Measurements from ENCODE around the gene LYZL4.

The LYZL4 gene

DNA sequence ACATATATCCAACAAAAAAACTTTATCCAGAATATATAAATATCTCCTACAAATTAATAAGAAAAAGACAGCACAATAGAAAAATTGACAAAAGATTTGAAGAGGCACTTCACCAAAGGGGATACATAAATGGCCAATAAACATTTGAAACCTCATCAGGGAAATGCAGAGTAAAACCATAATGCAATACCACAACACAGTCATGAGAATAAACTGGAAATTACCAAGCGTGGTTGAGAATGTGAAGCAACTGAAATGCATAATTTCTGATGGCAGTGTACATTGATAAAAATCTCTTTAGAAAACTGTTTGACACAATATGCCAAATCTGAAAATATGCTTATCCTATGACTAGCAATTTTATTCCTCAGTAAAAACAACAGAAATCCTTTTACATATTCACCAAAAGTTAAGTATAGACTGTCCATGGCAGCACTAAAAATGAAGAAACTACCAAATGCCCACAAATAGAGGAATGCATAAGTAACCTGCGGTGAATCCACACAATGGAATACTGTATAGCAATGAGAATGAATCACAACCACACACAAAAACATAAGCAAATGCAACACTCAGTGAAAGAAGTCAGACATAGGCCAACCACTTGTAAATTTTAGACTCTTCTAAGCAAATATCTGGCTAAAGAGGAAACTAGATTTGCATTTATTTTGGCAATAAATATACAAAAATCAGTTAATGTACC lies 7.9 kb downstream of the LYZL4 start:
- in situ Hi-C loops (cut with HindIII; ENCODE audit: low sequenced_read_pairs), result no loop called here
- TF ChIP-seq, protein P1, sequence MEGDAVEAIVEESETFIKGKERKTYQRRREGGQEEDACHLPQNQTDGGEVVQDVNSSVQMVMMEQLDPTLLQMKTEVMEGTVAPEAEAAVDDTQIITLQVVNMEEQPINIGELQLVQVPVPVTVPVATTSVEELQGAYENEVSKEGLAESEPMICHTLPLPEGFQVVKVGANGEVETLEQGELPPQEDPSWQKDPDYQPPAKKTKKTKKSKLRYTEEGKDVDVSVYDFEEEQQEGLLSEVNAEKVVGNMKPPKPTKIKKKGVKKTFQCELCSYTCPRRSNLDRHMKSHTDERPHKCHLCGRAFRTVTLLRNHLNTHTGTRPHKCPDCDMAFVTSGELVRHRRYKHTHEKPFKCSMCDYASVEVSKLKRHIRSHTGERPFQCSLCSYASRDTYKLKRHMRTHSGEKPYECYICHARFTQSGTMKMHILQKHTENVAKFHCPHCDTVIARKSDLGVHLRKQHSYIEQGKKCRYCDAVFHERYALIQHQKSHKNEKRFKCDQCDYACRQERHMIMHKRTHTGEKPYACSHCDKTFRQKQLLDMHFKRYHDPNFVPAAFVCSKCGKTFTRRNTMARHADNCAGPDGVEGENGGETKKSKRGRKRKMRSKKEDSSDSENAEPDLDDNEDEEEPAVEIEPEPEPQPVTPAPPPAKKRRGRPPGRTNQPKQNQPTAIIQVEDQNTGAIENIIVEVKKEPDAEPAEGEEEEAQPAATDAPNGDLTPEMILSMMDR (IDR thresholded peaks at IDR 0.05; ENCODE audit: low read depth, low read length), result no peak
- no peak overlapping the region for H3K4me3 ChIP-seq (ENCODE audit: low read depth, low read length)
- DNase-seq (ENCODE audit: low read depth, low spot score), result peak; percentile 1

DNA sequence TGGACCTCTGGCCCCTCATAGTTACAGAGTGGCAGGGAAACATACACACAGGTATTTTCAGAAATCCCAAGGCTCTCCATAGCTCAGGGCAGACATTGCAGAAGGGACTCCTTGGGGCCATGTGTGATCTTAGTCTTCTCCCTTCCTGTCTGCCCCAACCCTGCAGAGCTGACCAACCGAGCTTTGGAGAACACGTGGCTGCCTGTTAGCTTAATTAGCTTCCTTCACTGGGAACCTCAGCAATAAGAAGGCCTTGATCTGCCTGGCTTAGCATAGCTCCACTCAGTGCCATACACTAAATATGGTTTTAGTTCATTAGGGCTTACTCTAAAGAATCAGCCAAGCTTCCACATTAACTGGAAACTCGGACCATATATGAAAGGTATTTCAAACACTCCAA lies 12.3 kb downstream of the LYZL4 start:
- H3K4me3 ChIP-seq (ENCODE audit: low read depth, low read length), result no peak overlapping the region
- TF ChIP-seq, protein P1 (IDR thresholded peaks at IDR 0.05; ENCODE audit: low read depth, low read length), result no peak
- no peak for DNase-seq (ENCODE audit: low read depth, low spot score)
- in situ Hi-C loops (cut with HindIII; ENCODE audit: low sequenced_read_pairs), result no loop called here

DNA sequence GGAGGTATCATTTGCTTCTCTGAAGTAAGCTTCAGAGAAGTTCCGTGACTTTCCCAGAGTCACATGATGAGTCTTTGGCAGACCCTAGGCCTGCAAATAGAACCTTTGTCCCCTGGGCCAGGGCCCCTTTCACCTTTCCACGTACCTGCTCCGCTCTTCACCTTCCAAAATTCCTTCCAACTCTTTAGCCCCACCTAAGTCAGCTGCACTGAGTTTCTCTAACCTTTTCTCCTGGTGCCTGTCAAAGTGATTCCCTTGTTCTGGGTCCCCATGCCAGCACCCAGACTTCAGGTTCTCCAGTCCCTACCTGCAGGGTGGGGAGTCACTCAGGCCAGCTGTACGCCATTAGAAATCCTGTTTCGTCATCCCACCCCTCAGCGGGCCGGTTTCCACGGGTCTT lies 12.8 kb downstream of the LYZL4 start:
- no peak for DNase-seq (ENCODE audit: low read depth, low spot score)
- no peak overlapping the region for H3K4me3 ChIP-seq (ENCODE audit: low read depth, low read length)
- in situ Hi-C loops (cut with HindIII; ENCODE audit: low sequenced_read_pairs), result no loop called here
- TF ChIP-seq, protein P1 (IDR thresholded peaks at IDR 0.05; ENCODE audit: low read depth, low read length), result no peak

DNA sequence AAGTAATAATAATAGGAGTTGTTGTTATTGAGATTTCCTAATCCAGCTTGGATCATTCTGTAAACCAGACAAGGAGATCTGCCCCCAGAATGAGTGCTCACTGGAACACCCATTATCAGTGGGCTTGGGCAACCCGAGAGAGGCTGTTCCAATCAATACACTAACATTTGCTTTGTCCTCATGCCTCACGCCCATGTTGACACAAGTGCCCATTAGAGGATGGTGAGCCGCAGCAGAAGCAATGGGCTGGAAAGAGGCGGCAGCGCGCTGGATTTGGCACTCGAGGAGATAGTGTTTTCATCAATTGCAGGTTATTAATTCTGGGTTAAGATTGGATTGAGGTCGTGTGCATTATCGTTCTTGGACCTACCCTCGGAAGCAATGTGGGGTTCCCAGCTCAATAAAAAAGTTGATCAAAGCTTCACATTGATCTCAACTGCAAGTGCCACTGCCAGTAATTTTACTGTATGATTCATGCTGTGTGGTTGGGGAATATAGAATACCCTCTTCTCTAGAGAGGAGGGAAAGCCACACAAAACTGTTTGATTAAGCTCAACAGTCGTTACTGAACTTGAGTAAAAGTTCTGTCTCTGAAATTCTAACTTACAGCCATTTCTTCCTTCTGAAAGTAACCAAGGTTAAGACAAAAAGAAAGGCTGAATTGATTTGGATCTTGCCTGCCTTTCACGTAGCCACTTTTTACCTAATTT lies 15.7 kb downstream of the LYZL4 start:
- in situ Hi-C loops (cut with HindIII; ENCODE audit: low sequenced_read_pairs), result no loop called here
- TF ChIP-seq, protein P1 (IDR thresholded peaks at IDR 0.05; ENCODE audit: low read depth, low read length), result no peak
- H3K4me3 ChIP-seq (ENCODE audit: low read depth, low read length), result no peak overlapping the region
- DNase-seq (ENCODE audit: low read depth, low spot score), result no peak

DNA sequence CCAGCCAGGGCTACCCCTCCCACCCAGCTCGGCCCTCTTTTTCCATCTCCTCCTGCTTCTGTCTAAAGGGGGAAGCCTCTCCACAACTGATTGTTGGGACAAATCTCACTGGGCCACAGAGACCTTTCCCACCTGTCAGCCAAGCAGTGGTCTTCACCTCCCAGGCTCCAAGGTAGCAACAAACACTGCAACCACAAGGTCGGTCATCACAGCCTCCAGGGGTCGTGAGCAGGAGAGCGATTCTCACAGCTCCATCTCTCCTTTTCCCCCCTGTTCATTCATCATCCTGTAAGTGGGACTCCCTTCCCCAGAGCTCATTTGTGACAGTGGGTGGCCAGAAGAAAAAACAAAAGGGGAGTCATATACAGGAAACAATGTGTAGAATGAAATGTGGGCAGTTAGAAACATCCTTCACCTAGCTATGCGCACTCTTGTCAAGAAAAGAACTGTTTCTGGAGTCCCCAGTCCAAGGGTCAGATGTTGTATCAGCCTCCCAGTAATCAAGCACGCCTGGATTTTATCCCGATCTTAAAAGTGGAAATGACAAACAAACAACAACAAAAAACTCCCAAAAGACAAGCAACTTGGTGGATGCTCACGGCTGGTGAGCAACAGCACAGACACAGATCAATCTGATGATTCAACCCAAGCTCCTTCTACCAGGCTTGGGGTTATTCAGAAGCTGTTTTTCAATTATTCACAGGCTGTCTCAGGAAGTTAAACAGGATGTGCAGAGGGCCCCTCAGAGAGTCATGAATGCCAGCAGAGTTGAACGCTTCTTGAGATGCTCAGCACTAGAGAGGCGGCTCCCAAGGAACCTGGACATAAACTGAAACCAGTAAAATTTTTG lies 22.4 kb downstream of the LYZL4 start:
- in situ Hi-C loops (cut with HindIII; ENCODE audit: low sequenced_read_pairs), result no loop called here
- no peak overlapping the region for H3K4me3 ChIP-seq (ENCODE audit: low read depth, low read length)
- DNase-seq (ENCODE audit: low read depth, low spot score), result peak; percentile 13
- TF ChIP-seq, protein P1 (IDR thresholded peaks at IDR 0.05; ENCODE audit: low read depth, low read length), result no peak

DNA sequence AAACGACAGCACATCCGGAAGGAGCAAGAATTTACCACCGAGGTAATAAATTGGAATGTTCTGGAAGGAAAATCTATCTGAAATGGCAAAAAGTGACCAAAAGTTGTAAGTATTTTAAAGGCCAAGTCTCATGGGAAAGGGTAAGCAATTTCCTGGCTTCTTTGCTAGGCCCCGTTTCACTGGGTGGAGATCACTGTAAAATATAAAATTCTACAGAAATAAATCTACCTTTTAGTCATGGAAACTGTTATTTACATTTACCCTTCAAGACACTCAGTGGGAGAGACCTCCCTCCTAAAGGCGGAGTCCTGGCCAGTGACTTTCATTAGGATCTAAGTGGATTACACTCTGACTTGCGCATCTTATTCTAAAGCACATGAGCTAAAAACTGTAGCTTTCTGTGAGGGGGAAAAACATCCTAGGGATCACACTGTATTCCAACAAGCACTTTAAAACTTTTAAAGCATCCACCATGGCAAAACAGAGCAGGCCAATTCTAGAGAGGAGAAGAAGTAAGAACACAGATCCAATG lies 28.8 kb downstream of the LYZL4 start:
- no peak overlapping the region for H3K4me3 ChIP-seq (ENCODE audit: low read depth, low read length)
- TF ChIP-seq, protein P1 (IDR thresholded peaks at IDR 0.05; ENCODE audit: low read depth, low read length), result no peak
- DNase-seq (ENCODE audit: low read depth, low spot score), result no peak
- in situ Hi-C loops (cut with HindIII; ENCODE audit: low sequenced_read_pairs), result no loop called here
